Adrenal gland (tissue), 5 donors: ENCODE data around the gene IL15.

Experiments used
- POLR2A ChIP-seq, 2 donors: fragments of 450-650 bp; IDR thresholded peaks; one replicate each; pipeline ENCODE4 v1.6.1; 2017; ENCODE audit warnings: antibody characterized with exemption in 2 of 2, mild to moderate bottlenecking in 2 of 2, moderate library complexity in 1 of 2
- TF ChIP-seq, protein P1 (sequence below), 6 experiments: fragments of 450-650 bp in 4 of 6; fragments of 200-600 bp in 2 of 6; sonication (generic) in 1 of 6; IDR thresholded peaks; 1 replicate in 5 of 6; 2 replicates in 1 of 6; pipeline versions ENCODE4 v1.5.1 to v1.8.0; 2016 to 2021; ENCODE audit warnings: antibody characterized with exemption in 6 of 6, mild to moderate bottlenecking in 2 of 6, moderate library complexity in 1 of 6
- donor health status: DM: no; HTN: no; CAD: no.

- no peak for TF ChIP-seq POLR2A (IDR thresholded peaks at IDR 0.05)
- TF ChIP-seq, protein P1, sequence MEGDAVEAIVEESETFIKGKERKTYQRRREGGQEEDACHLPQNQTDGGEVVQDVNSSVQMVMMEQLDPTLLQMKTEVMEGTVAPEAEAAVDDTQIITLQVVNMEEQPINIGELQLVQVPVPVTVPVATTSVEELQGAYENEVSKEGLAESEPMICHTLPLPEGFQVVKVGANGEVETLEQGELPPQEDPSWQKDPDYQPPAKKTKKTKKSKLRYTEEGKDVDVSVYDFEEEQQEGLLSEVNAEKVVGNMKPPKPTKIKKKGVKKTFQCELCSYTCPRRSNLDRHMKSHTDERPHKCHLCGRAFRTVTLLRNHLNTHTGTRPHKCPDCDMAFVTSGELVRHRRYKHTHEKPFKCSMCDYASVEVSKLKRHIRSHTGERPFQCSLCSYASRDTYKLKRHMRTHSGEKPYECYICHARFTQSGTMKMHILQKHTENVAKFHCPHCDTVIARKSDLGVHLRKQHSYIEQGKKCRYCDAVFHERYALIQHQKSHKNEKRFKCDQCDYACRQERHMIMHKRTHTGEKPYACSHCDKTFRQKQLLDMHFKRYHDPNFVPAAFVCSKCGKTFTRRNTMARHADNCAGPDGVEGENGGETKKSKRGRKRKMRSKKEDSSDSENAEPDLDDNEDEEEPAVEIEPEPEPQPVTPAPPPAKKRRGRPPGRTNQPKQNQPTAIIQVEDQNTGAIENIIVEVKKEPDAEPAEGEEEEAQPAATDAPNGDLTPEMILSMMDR (IDR thresholded peaks at IDR 0.05): no peak
Measured at GRCh38 chr4:141705048-141705746, 68.8 kb downstream of the IL15 start.
